ENCODE data around the gene APRT.

APRT gene

GRCh38 chr16:88782454-88783390 lies 29.0 kb downstream of the APRT start:
- Histone ChIP-seq H3K36me3 (ENCODE audit: control insufficient read depth, insufficient read depth, low read length, severe bottlenecking) (no peaks in the 10 kb centered on the region), H3K9ac (ENCODE audit: low read length) (peak overlapping the region; percentile 96), H3K4me3 (ENCODE audit: low read length) (peak overlapping the region; percentile 89), H3K27me3 (replicated peaks; ENCODE audit: control insufficient read depth, insufficient read depth, low read length) (no peaks in the 10 kb centered on the region), H3K4me1 (ENCODE audit: control insufficient read depth, insufficient read depth, low read length) (peaks cover 52% of the 10 kb centered on the region), H3K9me3 (ENCODE audit: control insufficient read depth, low read length) (no peaks in the 10 kb centered on the region)
- DNase-seq (ENCODE audit: low read depth) = peak; percentile 84

GRCh38 chr16:88781140-88782077 lies 30.3 kb downstream of the APRT start:
- H3K9ac ChIP-seq (ENCODE audit: low read length) = peak overlapping the region; percentile 96
- H3K9me3 ChIP-seq (ENCODE audit: control insufficient read depth, low read length) = no peaks in the 10 kb centered on the region
- H3K4me1 ChIP-seq (ENCODE audit: control insufficient read depth, insufficient read depth, low read length) = peaks cover 61% of the 10 kb centered on the region
- DNase-seq (ENCODE audit: low read depth) = no peak
- H3K4me3 ChIP-seq (ENCODE audit: low read length) = peak overlapping the region; percentile 89
- H3K27me3 ChIP-seq (replicated peaks; ENCODE audit: control insufficient read depth, insufficient read depth, low read length) = no peaks in the 10 kb centered on the region
- no peaks in the 10 kb centered on the region for H3K36me3 ChIP-seq (ENCODE audit: control insufficient read depth, insufficient read depth, low read length, severe bottlenecking)

GRCh38 chr16:88780142-88781062 lies 31.3 kb downstream of the APRT start:
- H3K9ac ChIP-seq (ENCODE audit: low read length) = peak overlapping the region; percentile 96
- no peak for DNase-seq (ENCODE audit: low read depth)
- peak overlapping the region; percentile 52 for H3K4me3 ChIP-seq (ENCODE audit: low read length)
- no peaks in the 10 kb centered on the region for H3K36me3 ChIP-seq (ENCODE audit: control insufficient read depth, insufficient read depth, low read length, severe bottlenecking)
- peaks cover 69% of the 10 kb centered on the region for H3K4me1 ChIP-seq (ENCODE audit: control insufficient read depth, insufficient read depth, low read length)
- H3K27me3 ChIP-seq (replicated peaks; ENCODE audit: control insufficient read depth, insufficient read depth, low read length) = no peaks in the 10 kb centered on the region
- no peaks in the 10 kb centered on the region for H3K9me3 ChIP-seq (ENCODE audit: control insufficient read depth, low read length)

- Histone ChIP-seq H3K9me3 (ENCODE audit: control insufficient read depth, low read length) (no peaks in the 10 kb centered on the region), H3K4me1 (ENCODE audit: control insufficient read depth, insufficient read depth, low read length) (peaks cover 76% of the 10 kb centered on the region), H3K36me3 (ENCODE audit: control insufficient read depth, insufficient read depth, low read length, severe bottlenecking) (no peaks in the 10 kb centered on the region), H3K27me3 (replicated peaks; ENCODE audit: control insufficient read depth, insufficient read depth, low read length) (no peaks in the 10 kb centered on the region), H3K9ac (ENCODE audit: low read length) (peak overlapping the region; percentile 96), H3K4me3 (ENCODE audit: low read length) (peak overlapping the region; percentile 52)
- no peak for DNase-seq (ENCODE audit: low read depth)
Observed at GRCh38 chr16:88779406-88780141, 32.2 kb downstream of the APRT start.

- H3K4me1 ChIP-seq (ENCODE audit: control insufficient read depth, insufficient read depth, low read length) = peaks cover 86% of the 10 kb centered on the region
Observed at GRCh38 chr16:88778541-88779065, 33.1 kb downstream of the APRT start.

GRCh38 chr16:88778271-88778525 lies 33.5 kb downstream of the APRT start:
- no peaks in the 10 kb centered on the region for H3K9me3 ChIP-seq (ENCODE audit: control insufficient read depth, low read length)
- DNase-seq (ENCODE audit: low read depth) = no peak
- no peak overlapping the region for H3K4me3 ChIP-seq (ENCODE audit: low read length)
- no peaks in the 10 kb centered on the region for H3K27me3 ChIP-seq (replicated peaks; ENCODE audit: control insufficient read depth, insufficient read depth, low read length)
- H3K4me1 ChIP-seq (ENCODE audit: control insufficient read depth, insufficient read depth, low read length) = peaks cover 88% of the 10 kb centered on the region
- no peak overlapping the region for H3K9ac ChIP-seq (ENCODE audit: low read length)
- no peaks in the 10 kb centered on the region for H3K36me3 ChIP-seq (ENCODE audit: control insufficient read depth, insufficient read depth, low read length, severe bottlenecking)

More at GRCh38 chr16:88778541-88779065, 33.1 kb downstream of the APRT start:
- Histone ChIP-seq H3K9ac (ENCODE audit: low read length) (no peak overlapping the region), H3K27me3 (replicated peaks; ENCODE audit: control insufficient read depth, insufficient read depth, low read length) (no peaks in the 10 kb centered on the region), H3K9me3 (ENCODE audit: control insufficient read depth, low read length) (no peaks in the 10 kb centered on the region), H3K36me3 (ENCODE audit: control insufficient read depth, insufficient read depth, low read length, severe bottlenecking) (no peaks in the 10 kb centered on the region), H3K4me3 (ENCODE audit: low read length) (no peak overlapping the region)
- no peak for DNase-seq (ENCODE audit: low read depth)

GRCh38 chr16:88777471-88778270 lies 34.1 kb downstream of the APRT start:
- peak overlapping the region; percentile 64 for H3K9ac ChIP-seq (ENCODE audit: low read length)
- no peaks in the 10 kb centered on the region for H3K9me3 ChIP-seq (ENCODE audit: control insufficient read depth, low read length)
- no peak overlapping the region for H3K4me3 ChIP-seq (ENCODE audit: low read length)
- no peak for DNase-seq (ENCODE audit: low read depth)
- no peaks in the 10 kb centered on the region for H3K36me3 ChIP-seq (ENCODE audit: control insufficient read depth, insufficient read depth, low read length, severe bottlenecking)
- H3K27me3 ChIP-seq (replicated peaks; ENCODE audit: control insufficient read depth, insufficient read depth, low read length) = no peaks in the 10 kb centered on the region
- peaks cover 88% of the 10 kb centered on the region for H3K4me1 ChIP-seq (ENCODE audit: control insufficient read depth, insufficient read depth, low read length)

GRCh38 chr16:88775825-88776224 lies 35.9 kb downstream of the APRT start:
- no peaks in the 10 kb centered on the region for H3K27me3 ChIP-seq (replicated peaks; ENCODE audit: control insufficient read depth, insufficient read depth, low read length)
- no peak overlapping the region for H3K4me3 ChIP-seq (ENCODE audit: low read length)
- H3K4me1 ChIP-seq (ENCODE audit: control insufficient read depth, insufficient read depth, low read length) = peaks cover 84% of the 10 kb centered on the region
- peak overlapping the region; percentile 25 for H3K9ac ChIP-seq (ENCODE audit: low read length)
- no peaks in the 10 kb centered on the region for H3K9me3 ChIP-seq (ENCODE audit: control insufficient read depth, low read length)
- no peaks in the 10 kb centered on the region for H3K36me3 ChIP-seq (ENCODE audit: control insufficient read depth, insufficient read depth, low read length, severe bottlenecking)
- no peak for DNase-seq (ENCODE audit: low read depth)

- peak overlapping the region; percentile 83 for H3K9ac ChIP-seq (ENCODE audit: low read length)
- peaks cover 81% of the 10 kb centered on the region for H3K4me1 ChIP-seq (ENCODE audit: control insufficient read depth, insufficient read depth, low read length)
- no peaks in the 10 kb centered on the region for H3K27me3 ChIP-seq (replicated peaks; ENCODE audit: control insufficient read depth, insufficient read depth, low read length)
- H3K9me3 ChIP-seq (ENCODE audit: control insufficient read depth, low read length) = no peaks in the 10 kb centered on the region
- no peak overlapping the region for H3K4me3 ChIP-seq (ENCODE audit: low read length)
- H3K36me3 ChIP-seq (ENCODE audit: control insufficient read depth, insufficient read depth, low read length, severe bottlenecking) = no peaks in the 10 kb centered on the region
- DNase-seq (ENCODE audit: low read depth) = no peak
Observed at GRCh38 chr16:88774544-88775393, 37.0 kb downstream of the APRT start.

All from adipocyte (in vitro differentiated cells).